NB4 (cell line): ENCODE data around the gene DUSP16.
A peak's percentile ranks its signal among the peaks of the same experiment; 100 is the strongest.

ENCODE experiments used
- MYC ChIP-seq: IDR thresholded peaks from 2 replicates; pipeline ENCODE4 v1.6.1; 2011; ENCODE audit warnings: low read depth, low read length
- POLR2A ChIP-seq: IDR thresholded peaks from 2 replicates; pipeline ENCODE4 v1.6.1; 2011; ENCODE audit warnings: mild to moderate bottlenecking; ENCODE audit not compliant: insufficient read length; ENCODE audit errors: extremely low read depth
- TF ChIP-seq, protein P1 (sequence below): IDR thresholded peaks from one replicate; pipeline ENCODE4 v1.5.1; 2012; ENCODE audit warnings: low read depth, low read length
- TF ChIP-seq, protein P2 (sequence below): IDR thresholded peaks from 2 replicates; pipeline ENCODE4 v1.6.1; 2011; ENCODE audit warnings: low read depth, low read length

DNA sequence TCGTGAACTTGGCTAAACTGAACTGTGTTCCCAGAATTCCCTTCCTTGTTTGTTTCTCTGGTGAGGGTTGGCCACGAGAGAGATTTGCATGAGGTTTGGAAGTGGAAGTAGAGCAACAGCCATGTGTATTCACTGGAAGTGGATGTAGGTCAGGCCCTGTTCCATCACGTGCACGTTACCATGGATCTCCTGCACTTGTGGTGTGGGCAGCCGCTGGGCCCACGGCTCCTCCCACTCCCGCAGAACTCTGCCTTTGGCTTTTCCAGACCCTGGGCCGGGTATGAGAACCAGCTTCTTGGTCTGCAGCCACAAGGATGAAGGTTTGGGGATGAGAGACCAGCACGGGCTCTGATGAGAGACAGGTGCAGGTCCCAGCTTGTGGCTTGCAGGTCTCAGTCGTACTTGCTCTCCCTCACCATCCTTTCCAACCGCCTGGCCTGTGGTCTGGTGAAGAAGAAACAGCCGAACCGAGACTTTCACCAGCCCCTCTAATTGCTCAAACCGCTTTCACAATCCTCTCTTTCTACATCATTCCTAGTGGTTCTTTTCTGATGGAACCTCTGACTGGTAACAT, 94.9 kb downstream of the DUSP16 start:
- TF ChIP-seq, protein P1, sequence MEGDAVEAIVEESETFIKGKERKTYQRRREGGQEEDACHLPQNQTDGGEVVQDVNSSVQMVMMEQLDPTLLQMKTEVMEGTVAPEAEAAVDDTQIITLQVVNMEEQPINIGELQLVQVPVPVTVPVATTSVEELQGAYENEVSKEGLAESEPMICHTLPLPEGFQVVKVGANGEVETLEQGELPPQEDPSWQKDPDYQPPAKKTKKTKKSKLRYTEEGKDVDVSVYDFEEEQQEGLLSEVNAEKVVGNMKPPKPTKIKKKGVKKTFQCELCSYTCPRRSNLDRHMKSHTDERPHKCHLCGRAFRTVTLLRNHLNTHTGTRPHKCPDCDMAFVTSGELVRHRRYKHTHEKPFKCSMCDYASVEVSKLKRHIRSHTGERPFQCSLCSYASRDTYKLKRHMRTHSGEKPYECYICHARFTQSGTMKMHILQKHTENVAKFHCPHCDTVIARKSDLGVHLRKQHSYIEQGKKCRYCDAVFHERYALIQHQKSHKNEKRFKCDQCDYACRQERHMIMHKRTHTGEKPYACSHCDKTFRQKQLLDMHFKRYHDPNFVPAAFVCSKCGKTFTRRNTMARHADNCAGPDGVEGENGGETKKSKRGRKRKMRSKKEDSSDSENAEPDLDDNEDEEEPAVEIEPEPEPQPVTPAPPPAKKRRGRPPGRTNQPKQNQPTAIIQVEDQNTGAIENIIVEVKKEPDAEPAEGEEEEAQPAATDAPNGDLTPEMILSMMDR, result no peak
- TF ChIP-seq POLR2A (no peak), MYC (0 out of 2 replicates have a peak, but pooled peaks have one; percentile 13)
- TF ChIP-seq, protein P2, sequence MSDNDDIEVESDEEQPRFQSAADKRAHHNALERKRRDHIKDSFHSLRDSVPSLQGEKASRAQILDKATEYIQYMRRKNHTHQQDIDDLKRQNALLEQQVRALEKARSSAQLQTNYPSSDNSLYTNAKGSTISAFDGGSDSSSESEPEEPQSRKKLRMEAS, result 0 out of 2 replicates have a peak, but pooled peaks have one; percentile 8
